HG03439 (cell line): ENCODE results near the gene CYTIP.
"Not testable (repeated sequence)": the region's sequence is repeated elsewhere in the genome, so short reads cannot be mapped to it uniquely, and the experiment has no call there.

Experiments used
- ATAC-seq: cut with Tn5 transposase; IDR thresholded peaks from one replicate; pipeline ENCODE4 v1.9.1; 2021; ENCODE audit warnings: mild to moderate bottlenecking, moderate library complexity; ENCODE audit not compliant: unreplicated experiment

Gene CYTIP

DNA sequence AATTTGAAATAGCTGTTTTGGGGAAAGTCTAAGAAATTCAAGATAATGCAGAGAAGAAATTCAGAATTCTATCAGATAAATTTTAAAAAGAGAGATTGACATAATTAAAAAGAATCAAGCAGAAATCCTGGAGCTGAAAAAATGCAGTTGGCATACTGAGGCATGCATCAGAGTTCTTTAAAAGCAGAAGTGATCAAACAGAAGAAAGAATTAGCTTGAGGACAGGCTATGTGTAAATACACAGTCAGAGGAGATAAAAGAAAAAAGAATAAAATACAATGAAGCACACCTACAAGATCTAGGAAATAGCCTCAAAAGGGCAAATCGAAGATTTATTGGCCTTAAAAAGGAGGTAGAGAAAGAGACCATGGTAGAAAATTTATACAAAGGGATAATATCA, 57.1 kb downstream of the CYTIP start:
- ATAC-seq: no peak

DNA sequence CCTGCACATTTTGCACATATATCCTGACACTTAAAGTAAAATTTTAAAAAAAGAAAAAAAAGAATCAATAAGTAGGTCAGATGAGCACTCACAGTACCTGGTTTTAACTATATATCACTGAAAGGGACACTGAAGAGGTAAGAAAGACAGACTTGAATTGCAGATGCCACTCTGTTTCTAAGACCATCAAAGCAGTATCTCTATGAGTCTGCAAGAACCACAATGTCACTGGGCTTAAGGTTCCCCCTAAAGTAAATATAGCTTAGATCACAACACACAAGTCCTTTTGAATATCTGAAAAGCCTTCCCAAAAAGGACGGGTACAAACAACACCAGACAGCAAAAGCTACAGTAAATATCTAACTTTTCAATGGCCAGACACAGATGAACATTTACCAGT, 57.6 kb downstream of the CYTIP start:
- no peak for ATAC-seq

DNA sequence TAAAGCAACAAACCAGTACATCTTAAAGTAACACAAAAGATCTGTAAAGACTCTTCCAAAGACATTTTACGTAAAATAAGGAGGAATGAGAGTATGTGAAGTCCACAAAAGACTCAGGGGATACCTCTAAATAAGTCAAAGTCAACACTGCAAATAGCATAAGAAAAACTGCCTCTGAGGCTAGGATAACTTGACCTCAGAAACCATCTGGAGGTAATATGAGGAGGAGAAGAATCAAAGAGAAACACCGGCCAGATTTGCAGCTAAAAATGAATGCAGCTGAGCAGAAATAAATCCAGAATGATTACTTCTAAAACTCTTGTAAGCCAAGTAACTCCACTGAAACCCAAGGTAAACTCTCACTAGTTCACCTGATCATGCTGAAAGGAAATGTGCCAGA, 66.0 kb downstream of the CYTIP start:
- ATAC-seq: no peak

DNA sequence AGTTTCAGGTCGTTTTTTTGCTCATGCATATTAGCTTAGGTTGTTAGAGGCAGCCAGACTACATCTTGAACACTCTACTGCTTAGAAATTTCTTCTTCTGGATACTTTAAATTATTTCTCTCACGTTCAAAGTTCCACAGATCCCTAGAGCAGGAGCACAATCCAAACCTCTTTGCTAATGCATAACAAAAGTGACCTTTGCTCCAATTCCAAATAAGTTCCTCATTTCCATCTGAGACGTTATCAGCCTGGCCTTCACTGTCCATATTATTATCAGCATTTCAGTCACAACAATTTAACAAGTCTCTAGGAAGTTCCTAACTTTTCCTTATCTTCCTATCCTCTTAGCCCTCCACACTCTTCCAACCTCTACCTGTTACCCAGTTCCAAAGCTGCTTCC, 67.8 kb downstream of the CYTIP start:
- no peak for ATAC-seq

DNA sequence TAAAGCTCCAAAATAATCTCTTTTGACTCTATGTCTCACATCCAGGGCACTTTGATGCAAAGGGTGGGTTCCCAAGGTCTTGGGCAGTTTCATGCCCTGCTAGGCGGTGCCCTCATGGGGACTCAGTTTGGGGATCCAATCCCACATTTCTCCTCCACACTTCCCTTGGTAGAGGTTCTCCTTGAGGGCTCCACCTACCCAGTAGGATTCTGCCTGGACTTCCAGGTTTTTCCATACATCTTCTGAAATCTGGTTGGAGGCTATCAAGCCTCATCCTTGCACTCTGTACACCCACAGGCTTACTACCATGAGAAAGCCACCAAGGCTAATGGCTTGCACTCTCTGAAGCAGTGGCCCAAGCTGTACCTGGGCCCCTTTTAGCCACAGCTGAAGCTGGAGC, 68.5 kb downstream of the CYTIP start:
- no peak for ATAC-seq

DNA sequence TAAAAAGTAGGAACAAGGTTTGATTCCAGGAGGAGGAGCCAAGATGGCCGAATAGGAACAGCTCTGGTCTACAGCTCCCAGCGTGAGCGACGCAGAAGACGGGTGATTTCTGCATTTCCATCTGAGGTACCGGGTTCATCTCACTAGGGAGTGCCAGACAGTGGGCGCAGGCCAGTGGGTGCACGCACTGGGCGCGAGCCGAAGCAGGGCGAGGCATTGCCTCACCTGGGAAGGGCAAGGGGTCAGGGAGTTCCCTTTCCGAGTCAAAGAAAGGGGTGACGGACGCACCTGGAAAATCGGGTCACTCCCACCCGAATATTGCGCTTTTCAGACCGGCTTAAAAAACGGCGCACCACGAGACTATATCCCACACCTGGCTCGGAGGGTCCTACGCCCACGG, 75.4 kb downstream of the CYTIP start:
- ATAC-seq: not testable (repeated sequence)

DNA sequence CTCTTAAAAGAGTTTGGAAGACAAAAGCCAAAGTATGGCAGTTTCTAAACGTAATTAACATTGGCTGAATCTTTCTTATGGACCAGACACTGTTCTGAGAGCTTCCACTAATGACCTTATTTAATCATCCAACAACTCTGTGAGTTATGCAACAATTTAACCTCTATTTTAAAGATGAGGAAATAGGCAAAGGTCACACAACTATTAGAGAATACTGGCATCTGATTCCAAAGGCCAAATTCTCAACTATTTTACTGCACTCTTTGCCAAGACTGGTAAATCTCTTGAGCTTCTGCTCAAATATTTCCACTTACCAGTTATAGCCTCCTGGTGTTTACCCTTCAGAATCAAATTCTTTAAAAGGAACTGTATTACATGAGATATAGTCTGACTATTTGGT, 76.2 kb downstream of the CYTIP start:
- ATAC-seq: no peak
